HUES48 (cell line): Measurements from ENCODE around the gene RSPRY1.
"Not testable (repeated sequence)": the region's sequence is repeated elsewhere in the genome, so short reads cannot be mapped to it uniquely, and the experiment has no call there.

ENCODE experiments used
- H3K27ac ChIP-seq: one replicate; pipeline ENCODE4 v1.7.0; 2013; ENCODE audit warnings: low read depth, low read length, inconsistent platforms
- H3K27me3 ChIP-seq: 2 replicates; pipeline ENCODE4 v1.6.1; 2013; ENCODE audit warnings: mild to moderate bottlenecking, low read length; ENCODE audit not compliant: control insufficient read depth, insufficient read depth
- H3K36me3 ChIP-seq: 2 replicates; pipeline ENCODE4 v1.6.1; 2013; ENCODE audit warnings: low read length; ENCODE audit not compliant: control insufficient read depth, insufficient read depth
- H3K4me1 ChIP-seq: 2 replicates; pipeline ENCODE4 v1.6.1; 2013; ENCODE audit warnings: mild to moderate bottlenecking, low read length; ENCODE audit not compliant: control insufficient read depth, insufficient read depth
- H3K4me3 ChIP-seq: 2 replicates; pipeline ENCODE4 v1.5.1; 2013; ENCODE audit warnings: mild to moderate bottlenecking, low read depth, low read length
- H3K9ac ChIP-seq: 2 replicates; pipeline ENCODE4 v1.6.1; 2013; ENCODE audit warnings: mild to moderate bottlenecking, low read depth, low read length, moderate library complexity
- H3K9me3 ChIP-seq: 2 replicates; pipeline ENCODE4 v1.6.1; 2013; ENCODE audit warnings: low read length; ENCODE audit not compliant: control insufficient read depth, insufficient read depth

Gene RSPRY1

DNA sequence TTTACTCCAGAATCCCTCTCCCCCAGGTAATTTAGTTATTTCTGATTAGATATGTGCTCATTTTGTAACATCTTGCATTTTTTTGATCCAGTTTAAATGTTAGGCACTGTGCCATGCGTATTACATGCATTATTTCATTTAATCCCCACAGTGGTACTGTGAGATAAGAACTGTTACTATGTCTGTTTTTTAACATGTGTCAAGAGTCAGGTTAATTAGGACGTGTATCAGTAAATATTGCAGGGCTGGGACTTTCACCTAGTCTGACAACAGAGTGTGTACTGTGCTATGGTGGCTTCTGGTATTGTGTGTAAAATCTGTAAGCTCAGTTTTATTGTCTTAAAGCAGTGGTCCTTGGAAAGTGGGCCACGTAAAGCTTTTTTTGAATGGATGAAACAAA is 10.6 kb downstream of the RSPRY1 start:
- H3K4me3 ChIP-seq, result no peak overlapping the region
- peaks cover 5% of the 10 kb centered on the region; the same call in 1 of the 2 replicates for H3K4me1 ChIP-seq
- no peak overlapping the region for H3K27ac ChIP-seq
- no peak overlapping the region for H3K9ac ChIP-seq
- H3K27me3 ChIP-seq, result no peaks in the 10 kb centered on the region
- no peaks in the 10 kb centered on the region for H3K36me3 ChIP-seq
- H3K9me3 ChIP-seq, result no peaks in the 10 kb centered on the region; the same call in 1 of the 2 replicates

DNA sequence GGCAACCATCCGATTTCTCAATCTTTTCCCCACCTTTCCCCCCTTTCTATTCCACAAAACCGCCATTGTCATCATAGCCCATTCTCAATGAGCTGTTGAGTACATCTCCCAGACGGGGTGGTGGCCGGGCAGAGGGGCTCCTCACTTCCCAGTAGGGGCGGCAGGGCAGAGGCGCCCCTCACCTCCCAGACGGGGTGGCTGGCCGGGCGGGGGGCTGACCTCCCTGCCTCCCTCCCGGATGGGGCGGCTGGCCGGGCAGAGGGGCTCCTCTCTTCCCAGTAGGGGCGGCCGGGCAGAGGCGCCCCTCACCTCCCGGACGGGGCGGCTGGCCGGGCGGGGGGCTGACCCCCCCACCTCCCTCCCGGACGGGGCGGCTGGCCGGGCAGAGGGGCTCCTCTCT is 14.2 kb downstream of the RSPRY1 start:
- not testable (repeated sequence) for H3K9me3 ChIP-seq, H3K9ac ChIP-seq, H3K27me3 ChIP-seq, H3K4me1 ChIP-seq, H3K4me3 ChIP-seq, H3K27ac ChIP-seq
- H3K36me3 ChIP-seq, result peaks cover 10% of the 10 kb centered on the region

DNA sequence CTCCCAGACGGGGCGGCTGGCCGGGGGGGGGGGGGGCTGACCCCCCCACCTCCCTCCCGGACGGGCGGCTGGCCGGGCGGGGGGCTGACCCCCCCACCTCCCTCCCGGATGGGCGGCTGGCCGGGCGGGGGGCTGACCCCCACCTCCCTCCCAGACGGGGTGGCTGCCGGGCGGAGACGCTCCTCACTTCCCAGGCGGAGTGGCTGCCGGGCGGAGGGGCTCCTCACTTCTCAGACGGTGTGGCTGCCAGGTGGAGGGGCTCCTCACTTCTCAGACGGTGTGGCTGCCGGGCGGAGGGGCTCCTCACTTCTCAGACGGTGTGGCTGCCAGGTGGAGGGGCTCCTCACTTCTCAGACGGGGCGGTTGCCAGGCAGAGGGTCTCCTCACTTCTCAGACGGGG is 14.8 kb downstream of the RSPRY1 start:
- H3K4me1 ChIP-seq, H3K9ac ChIP-seq, H3K27ac ChIP-seq, H3K27me3 ChIP-seq, H3K9me3 ChIP-seq, H3K4me3 ChIP-seq: not testable (repeated sequence)
- peaks cover 16% of the 10 kb centered on the region for H3K36me3 ChIP-seq

DNA sequence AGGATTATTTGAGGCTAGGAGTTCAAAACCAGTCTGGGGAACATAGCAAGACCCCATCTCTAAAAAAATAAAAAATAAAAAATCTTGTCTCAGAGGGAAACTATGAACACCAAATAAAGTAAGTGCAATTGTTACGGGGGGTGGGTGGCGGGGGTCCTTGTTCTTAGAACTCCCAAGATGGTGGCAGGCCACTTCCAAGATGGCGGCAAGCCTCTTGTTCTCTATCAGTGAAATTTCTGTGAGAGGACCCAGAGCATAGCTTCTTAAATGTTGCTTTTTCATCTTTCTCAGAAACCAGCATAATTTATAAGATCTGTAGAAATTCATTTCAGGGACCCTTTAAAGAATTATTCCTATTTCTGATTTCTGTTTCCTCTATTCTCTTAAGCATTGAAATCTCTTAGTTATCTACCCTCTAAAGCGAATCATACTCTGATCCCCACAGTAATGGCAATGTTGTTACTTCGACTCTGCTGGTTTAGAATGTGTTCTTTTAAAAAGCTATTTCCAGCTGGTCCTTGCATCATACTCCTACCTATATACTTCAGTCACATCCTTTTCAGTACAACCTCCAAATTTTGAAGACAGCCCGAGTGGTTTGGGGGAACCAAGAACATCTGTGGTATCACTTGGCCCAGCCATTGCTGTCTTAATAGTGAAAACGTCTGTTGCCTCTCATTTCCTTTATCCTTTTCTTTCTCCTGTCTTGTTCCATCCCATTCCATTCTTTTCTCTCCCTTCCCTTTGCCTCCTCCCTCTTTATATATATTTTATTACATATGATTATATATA is 16.2 kb downstream of the RSPRY1 start:
- H3K27me3 ChIP-seq, result no peaks in the 10 kb centered on the region
- no peak overlapping the region for H3K4me3 ChIP-seq
- H3K36me3 ChIP-seq, result peaks cover 30% of the 10 kb centered on the region
- no peaks in the 10 kb centered on the region; the same call in 1 of the 2 replicates for H3K9me3 ChIP-seq
- no peaks in the 10 kb centered on the region for H3K4me1 ChIP-seq
- H3K27ac ChIP-seq, result no peak overlapping the region
- H3K9ac ChIP-seq, result no peak overlapping the region

DNA sequence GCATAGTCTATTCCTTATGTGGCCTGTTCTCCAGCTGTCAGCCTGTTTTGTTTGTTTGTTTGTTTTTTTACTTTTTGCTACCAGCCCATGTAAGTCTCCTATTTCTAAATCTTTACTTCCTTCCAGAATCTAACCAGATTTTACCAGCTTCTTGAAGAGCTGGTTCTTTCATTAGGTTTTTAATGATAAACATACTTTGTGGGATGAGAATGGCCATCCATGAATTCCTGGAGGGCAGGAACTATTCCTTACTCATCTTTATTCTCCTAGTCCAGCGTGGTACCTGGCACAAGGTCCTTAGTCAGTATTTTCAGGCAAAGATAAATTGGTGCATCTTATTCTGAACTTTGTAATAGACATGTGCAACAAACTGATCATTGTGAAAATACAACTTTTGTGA is 17.3 kb downstream of the RSPRY1 start:
- Histone ChIP-seq H3K36me3 (peaks cover 40% of the 10 kb centered on the region), H3K9ac (no peak overlapping the region), H3K27ac (no peak overlapping the region), H3K9me3 (no peaks in the 10 kb centered on the region; the same call in 1 of the 2 replicates), H3K27me3 (no peaks in the 10 kb centered on the region), H3K4me3 (no peak overlapping the region), H3K4me1 (no peaks in the 10 kb centered on the region)

DNA sequence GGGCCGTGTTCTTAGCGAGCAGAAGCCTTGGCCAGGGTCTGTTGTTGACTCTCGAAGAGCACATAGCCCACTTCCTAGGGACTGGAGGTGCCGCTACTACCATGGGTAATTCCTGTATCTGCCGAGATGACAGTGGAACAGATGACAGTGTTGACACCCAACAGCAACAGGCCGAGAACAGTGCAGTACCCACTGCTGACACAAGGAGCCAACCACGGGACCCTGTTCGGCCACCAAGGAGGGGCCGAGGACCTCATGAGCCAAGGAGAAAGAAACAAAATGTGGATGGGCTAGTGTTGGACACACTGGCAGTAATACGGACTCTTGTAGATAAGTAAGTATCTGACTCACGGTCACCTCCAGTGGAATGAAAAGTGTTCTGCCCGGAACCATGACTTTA is 18.5 kb downstream of the RSPRY1 start:
- Histone ChIP-seq H3K4me3 (no peak overlapping the region), H3K4me1 (no peaks in the 10 kb centered on the region), H3K9ac (no peak overlapping the region), H3K36me3 (peaks cover 50% of the 10 kb centered on the region), H3K27ac (no peak overlapping the region), H3K27me3 (no peaks in the 10 kb centered on the region), H3K9me3 (no peaks in the 10 kb centered on the region)

DNA sequence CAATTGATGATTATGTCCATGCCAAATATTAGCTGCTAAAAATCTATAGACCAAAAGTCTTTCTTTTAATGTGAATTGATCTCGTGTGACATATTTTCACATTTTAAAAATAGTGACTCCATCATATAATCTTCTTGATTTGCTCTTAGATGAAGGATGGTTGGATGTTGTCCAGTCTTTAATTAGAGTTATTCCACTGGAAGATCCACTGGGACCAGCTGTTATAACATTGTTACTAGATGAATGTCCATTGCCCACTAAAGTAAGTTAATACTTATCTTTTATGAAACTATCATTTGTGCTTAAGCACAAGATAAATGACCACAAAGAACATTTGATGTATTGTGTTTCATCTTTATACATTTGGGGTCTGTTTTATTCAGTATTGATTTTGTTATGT is 22.8 kb downstream of the RSPRY1 start:
- H3K27ac ChIP-seq, result no peak overlapping the region
- H3K4me1 ChIP-seq, result no peaks in the 10 kb centered on the region
- H3K9me3 ChIP-seq, result no peaks in the 10 kb centered on the region
- H3K9ac ChIP-seq, result no peak overlapping the region
- H3K4me3 ChIP-seq, result no peak overlapping the region
- H3K27me3 ChIP-seq, result no peaks in the 10 kb centered on the region
- peaks cover 78% of the 10 kb centered on the region for H3K36me3 ChIP-seq

DNA sequence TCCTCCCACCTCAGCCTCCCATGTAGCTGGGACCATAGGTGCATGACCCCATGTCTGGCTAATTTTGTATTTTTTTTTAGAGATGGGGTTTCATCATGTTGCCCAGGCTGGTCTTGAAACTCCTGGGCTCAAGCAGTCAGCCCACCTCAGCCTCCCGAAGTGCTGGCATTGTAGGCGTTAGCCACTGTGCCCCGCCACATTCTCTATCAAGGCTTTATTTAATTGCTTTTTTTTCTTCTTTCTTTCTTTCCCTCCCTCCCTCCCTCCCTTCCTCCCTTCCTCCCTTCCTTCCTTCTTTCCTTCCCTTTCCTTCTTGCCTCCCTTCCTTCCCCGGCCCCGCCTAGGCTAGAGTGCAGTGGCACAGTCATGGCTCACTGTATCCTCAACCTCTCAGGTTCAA is 23.7 kb downstream of the RSPRY1 start:
- Histone ChIP-seq H3K27ac (no peak overlapping the region), H3K4me3 (no peak overlapping the region), H3K4me1 (no peaks in the 10 kb centered on the region), H3K27me3 (no peaks in the 10 kb centered on the region), H3K36me3 (peaks cover 80% of the 10 kb centered on the region), H3K9ac (no peak overlapping the region), H3K9me3 (no peaks in the 10 kb centered on the region)

DNA sequence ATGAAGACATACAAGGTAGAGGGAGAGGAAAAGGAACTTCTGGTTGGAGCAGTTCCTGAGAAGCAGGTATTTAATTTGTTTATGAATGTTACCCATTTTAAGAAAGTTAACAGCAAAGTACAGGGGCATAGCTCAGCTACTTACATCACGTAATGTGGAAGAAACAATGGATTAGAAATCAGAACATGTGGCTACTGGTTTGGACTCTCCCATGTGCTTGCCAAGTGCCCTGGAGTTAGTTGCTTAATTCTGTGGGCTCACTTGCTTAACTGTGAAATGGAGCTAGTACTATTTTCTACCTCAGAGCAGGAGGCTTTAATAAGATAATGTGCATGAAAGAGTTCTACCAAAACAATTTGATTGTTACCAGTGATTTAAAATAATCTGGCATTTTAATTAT is 27.3 kb downstream of the RSPRY1 start:
- Histone ChIP-seq H3K9ac (no peak overlapping the region), H3K4me1 (no peaks in the 10 kb centered on the region), H3K9me3 (no peaks in the 10 kb centered on the region), H3K4me3 (no peak overlapping the region), H3K36me3 (peaks cover 74% of the 10 kb centered on the region), H3K27ac (no peak overlapping the region), H3K27me3 (no peaks in the 10 kb centered on the region)

DNA sequence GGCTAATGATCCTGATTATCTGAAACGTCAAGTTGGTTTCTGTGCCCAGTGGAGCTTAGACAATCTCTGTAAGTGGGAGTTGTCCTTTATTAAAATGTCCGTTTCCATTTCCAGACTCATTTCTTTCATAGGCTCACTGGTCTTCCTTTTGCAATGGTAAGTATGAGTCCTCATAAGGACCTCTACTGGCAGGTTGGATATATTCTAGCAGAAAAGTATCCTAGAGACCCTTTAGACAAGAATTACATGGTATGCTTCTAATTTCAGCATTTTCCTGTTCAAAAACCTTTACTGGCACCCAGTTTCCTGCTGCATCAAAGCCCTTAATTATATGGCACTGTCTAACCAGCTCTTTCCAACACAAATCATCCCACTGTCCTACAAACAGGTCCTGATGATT is 30.8 kb downstream of the RSPRY1 start:
- Histone ChIP-seq H3K4me1 (no peaks in the 10 kb centered on the region), H3K9ac (no peak overlapping the region), H3K36me3 (peaks cover 82% of the 10 kb centered on the region)

DNA sequence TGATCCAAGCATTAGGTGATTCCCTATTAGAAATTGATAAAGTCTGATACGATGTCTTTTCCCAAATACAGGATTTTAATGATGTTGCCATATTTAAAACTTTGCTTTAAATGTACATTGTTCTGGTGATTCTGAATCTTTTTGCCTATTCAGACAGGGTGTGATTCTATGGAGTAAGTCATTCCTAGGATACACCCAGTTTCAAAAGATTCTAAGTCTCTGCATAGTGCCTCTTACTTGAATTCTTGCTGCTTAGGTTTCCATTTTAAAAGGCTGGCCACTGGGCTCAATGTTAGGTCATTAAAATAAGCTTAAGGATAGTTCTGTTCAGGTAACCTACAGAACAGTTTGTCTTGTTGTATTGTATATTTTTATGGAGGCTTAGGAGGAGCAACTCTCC is 36.9 kb downstream of the RSPRY1 start:
- peaks cover 84% of the 10 kb centered on the region for H3K36me3 ChIP-seq
- H3K27me3 ChIP-seq, result no peaks in the 10 kb centered on the region
- no peaks in the 10 kb centered on the region for H3K4me1 ChIP-seq
- H3K9me3 ChIP-seq, result no peaks in the 10 kb centered on the region
- H3K27ac ChIP-seq, result no peak overlapping the region
- H3K9ac ChIP-seq, result no peak overlapping the region
- H3K4me3 ChIP-seq, result no peak overlapping the region

More for the DNA sequence above, 30.8 kb downstream of the RSPRY1 start:
- Histone ChIP-seq H3K27ac (no peak overlapping the region), H3K9me3 (no peaks in the 10 kb centered on the region), H3K27me3 (no peaks in the 10 kb centered on the region), H3K4me3 (no peak overlapping the region)
